Measurements from ENCODE around the gene CCDC27. TPM values are rescaled to one million over a fixed set of nuclear protein-coding genes. Genes with fewer than 3 reads are reported as not detected.

Gene CCDC27
- total and polyA plus RNA-seq, 2 of the 8 experiments (the other 6 are each of a cell fraction or from before 2014, with no cell fraction given) = 0.15 TPM; not detected in 1

DNA sequence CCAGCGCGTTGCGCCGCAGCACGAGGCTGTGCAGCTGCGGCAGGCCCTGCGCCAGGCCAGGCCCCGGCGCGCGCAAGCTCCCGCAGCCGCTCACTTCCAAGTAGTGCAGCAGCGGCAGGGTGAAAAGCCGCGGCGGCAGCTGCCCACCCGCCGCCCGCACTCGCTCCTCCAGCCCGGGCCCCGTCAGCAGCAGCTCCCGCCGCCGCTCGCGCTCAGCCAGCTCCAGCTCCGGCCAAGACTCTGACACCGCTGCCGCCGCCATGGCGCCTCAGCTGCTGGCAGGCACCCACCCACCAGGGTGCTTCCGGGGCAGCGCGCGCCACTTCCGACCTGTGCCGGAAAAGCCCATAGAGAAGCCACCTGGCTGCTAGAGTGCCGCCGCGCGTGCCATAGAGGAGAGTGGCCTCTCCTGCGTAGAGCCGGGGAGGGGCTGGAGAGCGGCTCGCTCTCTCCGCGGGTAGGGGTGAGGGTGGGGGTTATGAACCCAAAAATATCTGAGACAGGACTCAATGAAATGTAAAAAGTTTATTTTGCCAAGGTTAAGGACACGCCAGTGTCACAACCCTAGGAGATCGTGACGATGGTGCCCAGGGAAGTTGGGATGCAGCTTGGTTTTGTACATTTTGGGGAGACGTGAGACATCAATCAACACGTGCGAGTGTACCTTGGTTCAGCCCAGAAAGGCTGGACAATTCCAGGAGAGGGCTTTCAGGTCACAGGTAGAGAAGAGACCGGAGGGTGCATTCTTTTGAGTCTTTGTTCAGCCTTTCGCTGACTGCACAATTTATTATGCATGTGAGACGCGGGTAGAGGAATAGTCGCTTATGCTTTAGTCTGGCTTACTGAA is 44.2 kb downstream of the CCDC27 start, which contains the start of gene LRRC47:
TSS of gene LRRC47 (minus strand) at position 284 of the 847 bp plus-strand sequence. CDS start at position 262, 22 bp downstream.
- no peak within 1 kb of the TSS for H2BK20ac ChIP-seq (ENCODE audit: low read length)
- peaks cover 8 to 32% of the 10 kb centered on the region in 2 experiments for H3K79me2 ChIP-seq (ENCODE audit: control insufficient read depth in 1 of 2, insufficient read depth in 2 of 2, low read length in 2 of 2)
- no peaks in the 10 kb centered on the region; a peak in 1 of 4 replicates for H3K9me3 ChIP-seq (ENCODE audit: insufficient read depth in 2 of 2, low read depth in 1 of 2, low read length in 1 of 2)
- H2AFZ ChIP-seq (ENCODE audit: low read length) = peak within 1 kb of the TSS; percentile 74
- H3K4me1 ChIP-seq (replicated peaks in 1 of 4; ENCODE audit: control insufficient read depth in 3 of 4, insufficient read depth in 4 of 4, low read length in 3 of 4) = peaks cover 6 to 19% (median 12%) of the 10 kb centered on the region in 4 experiments
- H3K36me3 ChIP-seq (ENCODE audit: control insufficient read depth in 2 of 4, insufficient read depth in 4 of 4, low read length in 3 of 4) = no peaks in the 10 kb centered on the region
- peak within 1 kb of the TSS; percentile 89 for H2BK120ac ChIP-seq (replicated peaks; ENCODE audit: low read depth, low read length)
- H4K91ac ChIP-seq (replicated peaks; ENCODE audit: insufficient read length, low read length) = peak within 1 kb of the TSS; percentile 95
- no peak within 1 kb of the TSS for H3K4ac ChIP-seq (replicated peaks; ENCODE audit: insufficient read length, low read depth, low read length)
- FAIRE-seq (no peak), DNase-seq (ENCODE audit: low read depth in 1 of 2, low spot score in 2 of 2) (peak; percentile 59 to 92)
- H2BK5ac ChIP-seq (ENCODE audit: low read depth, low read length) = peak within 1 kb of the TSS; percentile 89
- ChIA-PET CTCF (ENCODE audit: partially characterized antibody) (interaction anchor here (0.5 to 5.2 kb wide), 6 partner anchors 11 to 325 kb away, joined by 3 to 40 read pairs (median 4); no protein-coding TSS in a partner anchor), POLR2A (ENCODE audit: partially characterized antibody) (interaction anchor here (0.7 to 4.8 kb wide), 8 partner anchors 10 to 1684 kb away, joined by 3 to 29 read pairs (median 5); partner anchors contain the start of gene C1orf174)
- peaks cover 15% of the 10 kb centered on the region; the same call in 1 of the 2 replicates for H3K23me2 ChIP-seq (ENCODE audit: low read depth, low read length)
- H2AK5ac ChIP-seq (ENCODE audit: low read depth, low read length) = peak within 1 kb of the TSS; percentile 30; the same call in 1 of the 2 replicates
- peak within 1 kb of the TSS; percentile 88; the same call in 1 of the 2 replicates for H4K8ac ChIP-seq (ENCODE audit: extremely low read depth, insufficient read depth, low read length)
- H3K27ac ChIP-seq (ENCODE audit: low read depth, low read length) = peak within 1 kb of the TSS; percentile 47; the same call in 1 of the 2 replicates
- H3K18ac ChIP-seq (ENCODE audit: extremely low read depth, low read length) = peak within 1 kb of the TSS; percentile 88
- no peak within 1 kb of the TSS for H3K23ac ChIP-seq (ENCODE audit: insufficient read length)
- 4% methylated on average over 56 of the region's 60 CpGs; no CpG with 5 or more reads in 1 of the 2 experiments for WGBS, 2 experiments (ENCODE audit: extremely low coverage in 1 of 2, insufficient coverage in 1 of 2, insufficient read length in 1 of 2, insufficient replicate concordance in 2 of 2, low coverage in 1 of 2, low lambda C conversion rate in 2 of 2, missing lambda C conversion rate in 1 of 2)
- peak within 1 kb of the TSS; percentile 84; the same call in 1 of the 2 replicates for H2BK15ac ChIP-seq (ENCODE audit: low read length)
- peak within 1 kb of the TSS; percentile 66 to 91 (median 78) for H3K9ac ChIP-seq (replicated peaks in 1 of 4; ENCODE audit: extremely low read depth in 1 of 4, low read depth in 3 of 4, low read length in 3 of 4)
- peaks cover 0 to 5% of the 10 kb centered on the region in 2 experiments for H4K20me1 ChIP-seq (replicated peaks in 1 of 2; ENCODE audit: control insufficient read depth in 1 of 2, insufficient read depth in 2 of 2, low read length in 2 of 2)
- H3K4me3 ChIP-seq (ENCODE audit: extremely low read depth in 1 of 4, insufficient read depth in 2 of 4, low read depth in 3 of 4, low read length in 4 of 4) = peak within 1 kb of the TSS; percentile 67 to 85 (median 78)
- H4K5ac ChIP-seq (ENCODE audit: insufficient read length, low read depth, low read length) = peak within 1 kb of the TSS; percentile 85
- H3K56ac ChIP-seq (replicated peaks; ENCODE audit: insufficient read length, low read depth, low read length) = peak within 1 kb of the TSS; percentile 75
- no peaks in the 10 kb centered on the region; a peak in 2 of 7 replicates for H3K27me3 ChIP-seq (replicated peaks in 1 of 4; ENCODE audit: control insufficient read depth in 3 of 4, extremely low read depth in 1 of 4, insufficient read depth in 3 of 4, low read length in 3 of 4)
- peak within 1 kb of the TSS; percentile 85; the same call in 1 of the 2 replicates for H2BK12ac ChIP-seq (ENCODE audit: low read depth, low read length)
- peak within 1 kb of the TSS; percentile 76 to 96 for H3K4me2 ChIP-seq (ENCODE audit: insufficient read depth in 1 of 2, low read depth in 2 of 2, low read length in 2 of 2)
- H3K79me1 ChIP-seq (ENCODE audit: low read depth, low read length) = peaks cover 7% of the 10 kb centered on the region
- H3K14ac ChIP-seq (ENCODE audit: insufficient read length) = no peak within 1 kb of the TSS
- TF ChIP-seq KDM5A (IDR thresholded peaks at IDR 0.05; ENCODE audit: low read length) (0 out of 2 replicates have a peak, but pooled peaks have one; percentile 15), SP1 (IDR thresholded peaks at IDR 0.05; ENCODE audit: low read depth, low read length) (no peak), NANOG (IDR thresholded peaks at IDR 0.05; ENCODE audit: insufficient read depth, low read depth, low read length, poor library complexity, severe bottlenecking) (no peak), RFX5 (IDR thresholded peaks at IDR 0.05; ENCODE audit: borderline replicate concordance, low read depth, low read length) (no peak), SP2 (IDR thresholded peaks at IDR 0.05; ENCODE audit: low read length) (peak; percentile 97), RNF2 (IDR thresholded peaks at IDR 0.05; ENCODE audit: borderline replicate concordance, low read depth, low read length, missing control alignments, poor library complexity, severe bottlenecking) (no peak), ZNF274 (IDR thresholded peaks at IDR 0.05; ENCODE audit: borderline replicate concordance, extremely low read depth, low read length) (no peak), KDM1A (IDR thresholded peaks at IDR 0.05; ENCODE audit: borderline replicate concordance, low read length) (peak; percentile 22; the same call in 1 of the 2 replicates)
- TF ChIP-seq, protein P1, sequence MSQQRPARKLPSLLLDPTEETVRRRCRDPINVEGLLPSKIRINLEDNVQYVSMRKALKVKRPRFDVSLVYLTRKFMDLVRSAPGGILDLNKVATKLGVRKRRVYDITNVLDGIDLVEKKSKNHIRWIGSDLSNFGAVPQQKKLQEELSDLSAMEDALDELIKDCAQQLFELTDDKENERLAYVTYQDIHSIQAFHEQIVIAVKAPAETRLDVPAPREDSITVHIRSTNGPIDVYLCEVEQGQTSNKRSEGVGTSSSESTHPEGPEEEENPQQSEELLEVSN (IDR thresholded peaks at IDR 0.05) = no peak

Measured in H1 (cell line).